Measurements from ENCODE around the gene DNAJC18. TPM values are rescaled to one million over a fixed set of nuclear protein-coding genes. Genes with fewer than 3 reads are reported as not detected.

DNAJC18 gene
- total and polyA plus RNA-seq, 5 experiments from 2014 or later, result 2.8 to 9.1 (median 5.1) TPM

GRCh38 chr5:139363937-139364336, 75.4 kb downstream of the DNAJC18 start:
- POLR2A ChIA-PET, result interaction anchor here (0.6 kb wide), 1 partner anchor 214 kb away, joined by 3 read pairs; no protein-coding TSS in a partner anchor
- no peak for DNase-seq
- peaks cover 7 to 68% (median 14%) of the 10 kb centered on the region in 3 donors for H3K36me3 Mint-ChIP-seq
- peaks cover 6 to 26% (median 11%) of the 10 kb centered on the region in 4 donors for H3K4me1 Mint-ChIP-seq
- no peak for ATAC-seq
- no peaks in the 10 kb centered on the region for H3K27me3 Mint-ChIP-seq
- no peaks in the 10 kb centered on the region for H3K9me3 Mint-ChIP-seq
- H3K27ac Mint-ChIP-seq, result no peak overlapping the region
- H3K4me3 Mint-ChIP-seq, result no peak overlapping the region

DNA sequence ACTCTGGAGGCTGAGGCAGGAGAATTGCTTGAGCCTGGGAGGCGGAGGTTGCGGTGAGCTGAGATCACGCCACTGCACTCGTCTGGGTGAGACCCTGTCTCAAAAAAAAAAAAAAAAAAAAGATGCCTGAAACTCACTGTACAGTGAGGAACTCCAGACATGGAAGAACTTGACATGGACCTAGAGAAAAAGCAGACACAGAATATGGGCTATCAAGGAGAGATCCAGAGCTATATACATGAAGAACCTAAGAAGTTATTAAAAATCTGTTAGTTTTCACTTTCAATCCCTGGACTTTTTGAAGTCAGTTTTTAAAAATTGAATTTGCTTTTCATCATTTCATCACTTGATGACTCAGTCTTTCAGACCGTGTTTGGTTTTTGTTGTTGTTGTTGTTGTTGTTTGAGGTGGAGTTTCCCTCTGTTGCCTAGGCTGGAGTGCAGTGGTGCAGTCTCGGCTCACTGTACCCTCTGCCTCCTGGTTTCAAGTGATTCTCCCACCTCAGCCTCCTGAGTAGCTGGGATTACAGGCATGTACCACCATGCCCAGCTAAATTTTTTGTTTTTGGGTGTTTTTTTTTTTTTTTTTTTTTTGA, 77.4 kb downstream of the DNAJC18 start:
- Mint-ChIP-seq H3K4me3 (no peak overlapping the region), H3K4me1 (peaks cover 11 to 42% (median 26%) of the 10 kb centered on the region in 4 donors), H3K9me3 (no peaks in the 10 kb centered on the region), H3K36me3 (peaks cover 7 to 71% (median 16%) of the 10 kb centered on the region in 3 donors), H3K27ac (no peak overlapping the region), H3K27me3 (no peaks in the 10 kb centered on the region)
- ATAC-seq, result no peak
- POLR2A ChIA-PET, result interaction anchor here (0.6 to 0.7 kb wide), 2 partner anchors 149 to 1257 kb away, joined by 3 read pairs; no protein-coding TSS in a partner anchor
- no peak for DNase-seq

DNA sequence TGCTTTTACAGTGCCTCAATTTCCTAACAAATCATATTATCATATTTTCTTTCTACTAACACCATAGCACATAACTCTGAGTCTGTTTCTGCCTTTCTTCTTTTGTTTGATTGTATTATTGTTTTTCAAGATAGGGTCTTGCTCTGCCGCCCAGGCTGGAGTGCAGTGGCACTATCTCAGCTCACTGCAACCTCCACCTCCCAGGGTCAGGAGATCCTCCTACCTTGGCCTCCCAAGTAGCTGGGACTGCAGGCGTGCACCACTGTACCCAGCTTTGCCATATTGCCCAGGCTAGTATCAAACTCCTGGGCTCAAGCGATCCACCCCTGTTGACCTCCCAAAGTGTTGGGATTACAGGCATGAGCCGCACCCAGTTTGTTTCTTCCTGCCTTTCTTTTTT, 78.9 kb downstream of the DNAJC18 start:
- Mint-ChIP-seq H3K4me1 (peaks cover 12 to 51% (median 30%) of the 10 kb centered on the region in 4 donors), H3K36me3 (peaks cover 7 to 59% (median 12%) of the 10 kb centered on the region in 3 donors), H3K27me3 (no peaks in the 10 kb centered on the region), H3K4me3 (peak overlapping the region in 1 of 10 donors; percentile 20), H3K27ac (peak overlapping the region in 3 of 10 donors; percentile 13 to 61 (median 60)), H3K9me3 (no peaks in the 10 kb centered on the region)
- POLR2A ChIA-PET, result interaction anchor here (0.7 kb wide), 2 partner anchors 157 to 766 kb away, joined by 3 to 5 read pairs; no protein-coding TSS in a partner anchor
- ATAC-seq (no peak), DNase-seq (no peak)

Other genes starting within 250 kb of the DNAJC18 start
- 10 to 100 TPM; 14.3 to 16.2 TPM for gene SIL1, start 241.2 kb downstream of the DNAJC18 start, total RNA-seq
- 10 to 100 TPM; 11.9 to 14.2 (median 13.5) TPM for gene SIL1, start 241.2 kb downstream of the DNAJC18 start, polyA plus RNA-seq
- gene MATR3, start 145.8 kb downstream of the DNAJC18 start, total RNA-seq, result 100 to 1,000 TPM; 259 to 272 TPM
- 100 to 1,000 TPM; 323 to 351 (median 327) TPM for gene MATR3, start 145.8 kb downstream of the DNAJC18 start, polyA plus RNA-seq
- 100 to 1,000 TPM; 129 to 150 TPM for gene PAIP2, start 97.7 kb downstream of the DNAJC18 start, total RNA-seq
- 100 to 1,000 TPM; 359 to 455 (median 406) TPM for gene PAIP2, start 97.7 kb downstream of the DNAJC18 start, polyA plus RNA-seq
- gene SLC23A1, start 56.2 kb downstream of the DNAJC18 start, total RNA-seq, result under 1 TPM in 1 of 2 experiments, not detected in 1; 0.34 TPM
- gene SLC23A1, start 56.2 kb downstream of the DNAJC18 start, polyA plus RNA-seq, result under 1 TPM in 1 of 3 donors, not detected in 2; 0.15 TPM
- gene MZB1, start 49.6 kb downstream of the DNAJC18 start, total RNA-seq, result 1 to 10 TPM; 2.2 to 2.5 TPM
- under 1 TPM in 2 of 3 donors, not detected in 1; 0.37 to 0.84 TPM for gene MZB1, start 49.6 kb downstream of the DNAJC18 start, polyA plus RNA-seq
- gene PROB1, start 44.4 kb downstream of the DNAJC18 start, total RNA-seq, result under 1 TPM; 0.75 to 0.88 TPM
- gene PROB1, start 44.4 kb downstream of the DNAJC18 start, polyA plus RNA-seq, result under 1 TPM; 0.03 to 0.32 (median 0.11) TPM
- gene SPATA24, start 35.4 kb downstream of the DNAJC18 start, total RNA-seq, result 1 to 10 TPM; 4.4 to 4.6 TPM
- gene SPATA24, start 35.4 kb downstream of the DNAJC18 start, polyA plus RNA-seq, result 1 to 10 TPM; 2.9 to 8.7 (median 4.3) TPM
- gene ECSCR, start 23.2 kb upstream of the DNAJC18 start, total RNA-seq, result not detected
- under 1 TPM in 1 of 3 donors, not detected in 2; 0.36 TPM for gene ECSCR, start 23.2 kb upstream of the DNAJC18 start, polyA plus RNA-seq
- gene SMIM33, start 31.5 kb upstream of the DNAJC18 start, total RNA-seq, result under 1 TPM in 1 of 2 experiments, not detected in 1; 0.13 TPM
- gene SMIM33, start 31.5 kb upstream of the DNAJC18 start, polyA plus RNA-seq, result under 1 TPM; 0.17 to 0.43 (median 0.30) TPM
- 10 to 100 TPM; 65.3 to 68.1 TPM for gene STING1, start 43.2 kb upstream of the DNAJC18 start, total RNA-seq
- 10 to 100 TPM; 40.6 to 87.3 (median 45.1) TPM for gene STING1, start 43.2 kb upstream of the DNAJC18 start, polyA plus RNA-seq
- 100 to 1,000 TPM; 223 to 236 TPM for gene UBE2D2, start 121.8 kb upstream of the DNAJC18 start, total RNA-seq
- 100 to 1,000 TPM; 356 to 403 (median 359) TPM for gene UBE2D2, start 121.8 kb upstream of the DNAJC18 start, polyA plus RNA-seq
- 1 to 10 TPM; 6.8 to 8.3 TPM for gene CXXC5, start 208.8 kb upstream of the DNAJC18 start, total RNA-seq
- 10 to 100 TPM in 1 of 3 donors, 1 to 10 TPM in 2; 2.6 to 24.6 (median 3.7) TPM for gene CXXC5, start 208.8 kb upstream of the DNAJC18 start, polyA plus RNA-seq

Measured in naive thymus-derived CD8-positive, alpha-beta T cell (primary cell).